NCI-H526 treated with DMSO at 0.1 percent for 48 hours (cell line): ENCODE measurements around the gene MYO5B.
"Not testable (repeated sequence)": the region's sequence is repeated elsewhere in the genome, so short reads cannot be mapped to it uniquely, and the experiment has no call there.

Source experiments
- DNase-seq: peaks from one replicate; lab custom pipeline; 2025; lab: John Stamatoyannopoulos, UW

Gene MYO5B

GRCh38 chr18:50194631-50195532 is at the start of gene MYO5B:
Gene MYO5B (minus strand): TSS chr18:50195147. CDS start chr18:50194793, 354 bp downstream.
- peak; percentile 65 for DNase-seq

DNA sequence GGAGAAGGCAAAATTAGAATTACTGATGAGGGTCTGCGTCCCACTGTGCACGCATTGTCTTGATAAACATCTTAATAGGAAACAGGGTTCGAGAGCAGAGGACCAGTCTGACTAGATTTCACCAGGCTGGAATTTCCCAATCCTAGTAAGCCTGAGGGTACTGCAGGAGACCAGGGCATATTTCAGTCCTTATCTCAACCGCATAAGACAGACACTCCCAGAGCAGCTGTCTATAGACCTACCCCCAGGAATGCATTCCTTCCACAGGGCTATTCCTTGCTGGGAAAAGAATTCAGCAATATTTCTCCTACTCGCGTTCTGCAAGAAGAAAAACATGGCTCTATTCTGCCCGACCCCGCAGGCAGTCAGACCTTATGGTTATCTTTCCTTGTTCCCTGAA is 46.8 kb upstream of the MYO5B start:
- not testable (repeated sequence) for DNase-seq

DNA sequence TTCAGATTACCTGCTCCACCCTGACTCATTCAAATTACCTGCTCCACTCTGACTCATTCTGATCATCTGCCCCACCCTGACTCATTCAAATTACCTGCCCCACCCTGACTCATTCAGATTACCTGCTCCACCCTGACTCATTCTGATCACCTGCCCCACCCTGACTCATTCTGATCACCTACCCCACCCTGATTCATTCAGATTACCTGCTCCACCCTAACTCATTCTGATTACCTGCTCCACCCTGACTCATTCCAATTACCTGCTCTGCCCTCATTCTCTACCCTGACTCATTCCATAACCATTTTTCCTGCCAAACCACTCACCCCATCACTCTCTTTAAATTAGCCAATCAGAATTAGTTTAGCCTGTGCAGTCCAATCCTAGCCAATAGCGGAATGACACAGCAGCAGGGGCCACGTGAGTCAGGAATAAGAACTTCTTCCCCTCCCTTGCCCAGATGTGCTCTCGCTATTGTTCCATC is 45.2 kb upstream of the MYO5B start:
- DNase-seq, result no peak

- DNase-seq, result no peak
Measured at GRCh38 chr18:50232419-50232818, 37.5 kb upstream of the MYO5B start.

GRCh38 chr18:50231621-50232020 is 36.7 kb upstream of the MYO5B start:
- no peak for DNase-seq

DNA sequence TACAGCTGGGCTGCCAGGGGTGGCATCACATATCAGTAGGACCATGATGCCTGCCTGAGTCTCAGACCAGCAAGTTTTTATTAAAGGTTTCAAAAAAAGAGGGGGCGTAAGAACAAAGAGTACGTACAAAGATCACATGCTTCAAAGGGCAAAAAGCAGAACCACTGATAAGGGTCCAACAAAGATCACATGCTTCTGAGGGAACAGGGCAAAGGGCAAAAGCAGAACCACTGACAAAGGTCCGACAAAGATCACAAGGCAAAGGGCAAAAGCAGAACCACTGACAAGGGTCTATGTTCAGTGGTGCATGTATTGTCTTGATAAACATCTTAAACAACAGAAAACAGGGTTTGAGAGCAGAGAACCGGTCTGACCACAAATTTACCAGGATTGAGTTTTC is 25.3 kb upstream of the MYO5B start:
- DNase-seq, result not testable (repeated sequence)

GRCh38 chr18:50218432-50219197 is 23.7 kb upstream of the MYO5B start:
- DNase-seq, result peak; percentile 97

GRCh38 chr18:50209311-50209710 is 14.4 kb upstream of the MYO5B start:
- DNase-seq, result peak; percentile 95

DNA sequence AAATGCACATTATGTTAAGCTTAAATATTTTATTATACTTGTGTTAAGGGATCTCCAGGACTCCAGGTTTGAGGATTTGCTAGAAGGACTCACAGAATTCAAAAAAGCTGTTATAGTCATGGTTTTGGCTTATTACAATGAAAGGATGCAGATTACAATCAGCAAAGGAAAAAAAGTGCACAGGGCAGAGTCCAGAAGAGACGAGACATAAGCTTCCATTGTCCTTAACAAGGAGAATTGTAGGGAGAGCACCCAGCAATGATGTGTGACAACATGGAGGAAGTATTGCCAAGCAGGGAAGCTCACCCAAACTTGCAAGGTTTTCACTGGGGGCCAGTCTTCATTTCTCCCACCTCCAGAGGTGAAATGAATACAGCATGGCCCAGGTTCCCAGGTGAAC is 12.8 kb upstream of the MYO5B start:
- no peak for DNase-seq

DNA sequence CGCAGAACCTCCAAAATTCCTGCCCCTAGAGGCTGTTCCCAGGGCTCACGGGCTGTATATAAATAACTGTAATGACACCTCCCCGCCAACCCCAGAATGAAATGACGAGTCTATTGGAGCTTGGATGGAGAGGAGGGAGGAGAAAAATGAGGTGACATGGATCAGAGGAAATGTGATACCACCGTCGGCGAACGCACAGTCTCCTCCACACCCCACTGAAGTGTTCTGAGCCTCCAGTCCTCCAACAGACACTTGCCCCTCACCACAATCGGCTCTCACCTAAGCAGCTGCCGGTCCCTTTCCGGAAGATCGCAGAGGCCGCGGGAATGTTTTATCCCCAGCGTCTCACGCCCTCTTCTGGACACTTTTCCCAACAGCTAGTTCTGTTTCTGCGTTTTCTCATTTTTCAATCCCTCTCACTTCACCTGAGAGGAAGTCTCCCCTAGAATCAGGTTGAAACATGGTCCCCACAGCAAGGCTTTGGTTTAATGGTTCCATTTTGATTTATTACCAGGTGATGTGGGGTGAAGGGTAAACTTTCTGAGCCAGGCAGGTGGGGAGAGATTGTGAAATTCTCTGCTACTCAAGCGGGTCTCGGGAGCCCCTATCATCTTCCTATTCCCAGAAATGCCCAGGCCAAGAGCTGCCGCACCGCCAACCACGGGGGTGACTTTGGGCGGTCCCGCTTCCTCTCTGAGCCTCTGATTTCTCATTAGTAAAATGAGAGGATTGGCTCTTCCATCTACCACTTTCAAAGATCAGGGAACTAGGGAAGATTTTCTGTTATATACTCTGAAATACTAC is 9.1 kb upstream of the MYO5B start:
- peak; percentile 75 for DNase-seq

DNA sequence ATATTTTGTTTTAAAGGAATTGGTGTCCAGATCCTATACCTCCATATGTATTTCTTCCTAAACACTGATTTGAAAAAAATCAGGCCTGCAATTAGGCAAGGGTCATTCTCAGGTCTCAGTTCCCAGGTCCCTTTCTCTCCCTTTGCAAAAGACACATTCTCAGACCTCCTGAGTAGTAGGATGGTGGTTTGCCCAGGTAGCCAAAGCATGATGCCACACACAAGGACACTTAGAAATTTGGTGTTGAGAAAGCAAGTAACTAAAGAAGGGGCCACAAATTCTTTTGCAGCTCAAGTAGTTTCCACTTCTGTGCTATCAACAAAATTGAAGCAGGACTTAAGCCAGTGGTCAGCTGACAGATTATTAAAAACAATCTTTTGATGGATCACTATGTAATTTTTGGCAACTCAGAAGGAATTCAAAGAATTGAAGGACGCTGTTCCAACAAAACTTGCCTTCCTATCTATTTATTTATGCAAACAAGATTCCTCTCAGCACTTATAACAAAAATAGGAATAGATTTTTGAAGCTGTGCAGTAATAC is 6.6 kb upstream of the MYO5B start:
- no peak for DNase-seq

- DNase-seq, result no peak
Measured at GRCh38 chr18:50199921-50200320, 5.0 kb upstream of the MYO5B start.

- DNase-seq, result no peak
Measured at GRCh38 chr18:50199346-50199855, 4.5 kb upstream of the MYO5B start.

GRCh38 chr18:50196261-50196660 is 1.3 kb upstream of the MYO5B start:
- no peak for DNase-seq

GRCh38 chr18:50195689-50196088 is 742 bp upstream of the MYO5B start:
- no peak for DNase-seq

DNA sequence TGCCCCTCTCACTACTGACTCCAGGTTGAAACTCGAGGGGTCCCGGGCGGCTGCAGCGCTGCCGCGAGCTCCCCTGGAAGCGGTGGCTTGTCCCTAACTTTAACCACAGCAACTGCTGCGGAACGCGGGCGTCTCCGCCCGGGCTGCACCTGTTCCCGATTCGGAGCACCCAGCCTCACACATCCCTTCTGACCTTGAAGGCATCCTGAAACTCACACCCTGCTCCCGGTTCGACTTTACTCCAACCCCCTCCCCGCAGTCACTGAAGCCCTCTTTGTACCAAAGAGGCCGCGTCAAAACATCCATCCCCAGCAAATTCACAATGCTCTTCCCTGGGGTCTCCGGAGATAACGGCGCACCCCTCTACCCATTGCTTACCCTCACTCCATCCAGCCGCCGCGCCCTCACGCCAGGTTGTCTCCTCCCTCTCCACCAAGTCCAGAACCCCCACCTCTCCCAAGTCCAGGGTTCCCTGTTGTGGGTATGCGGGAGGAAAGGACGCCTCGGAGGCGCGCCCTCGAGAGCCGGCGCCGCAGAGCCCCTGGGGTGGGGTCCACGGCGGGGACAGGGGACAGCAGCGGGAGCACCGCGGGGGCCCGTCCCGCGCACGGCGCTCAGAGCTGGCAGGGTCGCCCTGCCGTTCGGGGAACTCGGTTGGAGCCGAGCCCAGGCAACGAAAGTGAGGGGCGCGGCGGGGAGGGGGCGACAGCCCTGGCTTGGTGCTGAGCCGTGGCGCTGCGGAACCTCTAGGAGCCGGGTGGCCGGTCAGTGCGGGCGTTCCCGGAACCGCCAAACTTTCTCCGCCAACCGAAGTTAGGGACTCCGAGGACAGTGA is 934 bp downstream of the MYO5B start:
- peak; percentile 42 for DNase-seq

- no peak for DNase-seq
Measured at GRCh38 chr18:50192995-50193795, 1.8 kb downstream of the MYO5B start.

- no peak for DNase-seq
Measured at GRCh38 chr18:50190926-50191325, 4.0 kb downstream of the MYO5B start.

GRCh38 chr18:50190236-50190635 is 4.7 kb downstream of the MYO5B start:
- DNase-seq, result no peak

DNA sequence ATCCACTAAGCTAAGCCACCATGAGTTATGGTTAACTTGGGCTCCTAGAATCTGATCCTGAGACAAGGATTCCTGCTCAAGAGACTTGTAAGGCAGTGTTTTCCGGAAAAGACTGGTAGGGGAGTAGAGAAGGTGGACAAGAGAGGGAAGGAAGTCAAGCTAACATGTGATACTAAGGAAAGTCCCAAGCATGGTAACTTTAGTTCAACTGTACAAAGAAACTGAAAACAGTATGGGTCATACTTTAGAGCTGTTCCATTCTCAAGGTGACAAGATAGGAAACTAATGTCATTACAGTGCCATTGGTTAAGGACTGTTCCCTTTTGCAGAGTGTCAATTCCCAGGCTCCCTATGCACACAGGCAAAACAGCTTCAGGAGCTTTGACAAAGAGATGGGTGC is 5.8 kb downstream of the MYO5B start:
- no peak for DNase-seq
